Spleen (tissue), 7 donors: ENCODE data around the gene CCDC184.

Source experiments
- CTCF ChIP-seq, 11 experiments: fragments of 200-600 bp in 7 of 11; fragments of 450-650 bp in 4 of 11; sonication (generic) in 4 of 11; IDR thresholded peaks in 8 of 11; conservative IDR thresholded peaks in 3 of 11; 1 replicate in 7 of 11; 2 replicates in 4 of 11; pipeline versions ENCODE4 v1.4.0 to v1.8.0; 2016 to 2021; ENCODE audit warnings: antibody characterized with exemption in 11 of 11, inconsistent platforms in 4 of 11, mild to moderate bottlenecking in 1 of 11
- POLR2A ChIP-seq, 3 donors: fragments of 450-650 bp; IDR thresholded peaks; one replicate each; pipeline ENCODE4 v1.5.1; 2017; ENCODE audit warnings: antibody characterized with exemption in 3 of 3, mild to moderate bottlenecking in 1 of 3
- POLR2AphosphoS5 ChIP-seq, 3 donors: sonication (generic); formaldehyde crosslinking; IDR thresholded peaks; one replicate each; pipeline ENCODE4 v1.5.1; 2017; ENCODE audit warnings: antibody characterized with exemption in 3 of 3
- donor health status: DM: no; HTN: no; CAD: no; lungs with moderate emphysema.
- donor health status: DM: no; HTN: no; CAD: no.
- donor health status: DM: no; HTN: no; CAD: no.

- TF ChIP-seq POLR2AphosphoS5 (IDR thresholded peaks at IDR 0.05) = no peak
- TF ChIP-seq CTCF (IDR thresholded peaks at IDR 0.05 in 8 of 11, conservative IDR thresholded peaks at IDR 0.05 in 3 of 11) = no peak
- no peak for TF ChIP-seq POLR2A (IDR thresholded peaks at IDR 0.05)
These were observed 39.5 kb upstream of the CCDC184 start for GRCh38 chr12:48143898-48144297.
